EH (cell line): ENCODE measurements around the gene HSPA12A.

Source experiments
- DNase-seq: peaks from one replicate; pipeline ENCODE4 v3.0.0-alpha.2; 2015; ENCODE audit warnings: low read depth

Gene HSPA12A, protein sequence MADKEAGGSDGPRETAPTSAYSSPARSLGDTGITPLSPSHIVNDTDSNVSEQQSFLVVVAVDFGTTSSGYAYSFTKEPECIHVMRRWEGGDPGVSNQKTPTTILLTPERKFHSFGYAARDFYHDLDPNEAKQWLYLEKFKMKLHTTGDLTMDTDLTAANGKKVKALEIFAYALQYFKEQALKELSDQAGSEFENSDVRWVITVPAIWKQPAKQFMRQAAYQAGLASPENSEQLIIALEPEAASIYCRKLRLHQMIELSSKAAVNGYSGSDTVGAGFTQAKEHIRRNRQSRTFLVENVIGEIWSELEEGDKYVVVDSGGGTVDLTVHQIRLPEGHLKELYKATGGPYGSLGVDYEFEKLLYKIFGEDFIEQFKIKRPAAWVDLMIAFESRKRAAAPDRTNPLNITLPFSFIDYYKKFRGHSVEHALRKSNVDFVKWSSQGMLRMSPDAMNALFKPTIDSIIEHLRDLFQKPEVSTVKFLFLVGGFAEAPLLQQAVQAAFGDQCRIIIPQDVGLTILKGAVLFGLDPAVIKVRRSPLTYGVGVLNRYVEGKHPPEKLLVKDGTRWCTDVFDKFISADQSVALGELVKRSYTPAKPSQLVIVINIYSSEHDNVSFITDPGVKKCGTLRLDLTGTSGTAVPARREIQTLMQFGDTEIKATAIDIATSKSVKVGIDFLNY

GRCh38 chr10:116742367-116743265, at the start of gene HSPA12A:
Gene HSPA12A (minus strand): TSS chr10:116742566. CDS start chr10:116742469, 97 bp downstream.
- DNase-seq = peak; percentile 92

GRCh38 chr10:116791241-116791640, 48.9 kb upstream of the HSPA12A start:
- DNase-seq = no peak

DNA sequence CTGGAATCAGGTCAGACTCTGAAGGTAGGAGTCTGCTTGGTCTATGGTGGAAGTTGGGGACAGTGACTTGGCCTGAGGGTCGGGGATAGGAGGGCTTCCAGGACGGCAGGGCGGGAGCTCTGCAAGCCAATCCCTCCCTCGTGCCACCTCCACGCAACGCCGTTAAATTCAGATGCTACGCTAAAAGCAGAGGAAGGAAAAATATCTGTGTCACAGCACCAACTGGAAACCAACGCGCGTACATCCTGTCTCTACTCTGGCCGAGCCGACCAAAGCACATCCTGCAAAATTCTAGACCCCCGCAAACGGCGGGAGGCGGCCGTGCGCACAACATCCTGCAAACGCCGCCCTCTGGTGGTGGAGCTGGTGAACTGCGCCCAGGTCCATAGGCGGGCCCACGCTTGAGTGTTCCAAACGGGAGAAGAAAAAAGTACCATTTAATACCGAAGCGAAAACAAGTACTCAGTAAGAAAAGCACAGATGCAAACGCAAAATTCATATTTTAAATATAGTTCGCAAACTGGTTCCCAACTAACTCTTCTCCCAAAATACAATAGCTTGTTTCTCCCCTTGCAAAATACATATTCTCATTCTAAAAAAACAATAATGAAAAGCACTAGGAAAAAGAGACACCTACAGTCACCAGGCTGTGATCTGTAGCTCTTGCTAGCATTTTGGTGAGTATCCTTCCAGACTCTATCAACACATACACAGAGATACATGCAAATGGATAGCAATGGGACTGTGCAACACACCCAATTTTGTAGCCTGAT, 45.7 kb upstream of the HSPA12A start:
- DNase-seq = peak; percentile 76

DNA sequence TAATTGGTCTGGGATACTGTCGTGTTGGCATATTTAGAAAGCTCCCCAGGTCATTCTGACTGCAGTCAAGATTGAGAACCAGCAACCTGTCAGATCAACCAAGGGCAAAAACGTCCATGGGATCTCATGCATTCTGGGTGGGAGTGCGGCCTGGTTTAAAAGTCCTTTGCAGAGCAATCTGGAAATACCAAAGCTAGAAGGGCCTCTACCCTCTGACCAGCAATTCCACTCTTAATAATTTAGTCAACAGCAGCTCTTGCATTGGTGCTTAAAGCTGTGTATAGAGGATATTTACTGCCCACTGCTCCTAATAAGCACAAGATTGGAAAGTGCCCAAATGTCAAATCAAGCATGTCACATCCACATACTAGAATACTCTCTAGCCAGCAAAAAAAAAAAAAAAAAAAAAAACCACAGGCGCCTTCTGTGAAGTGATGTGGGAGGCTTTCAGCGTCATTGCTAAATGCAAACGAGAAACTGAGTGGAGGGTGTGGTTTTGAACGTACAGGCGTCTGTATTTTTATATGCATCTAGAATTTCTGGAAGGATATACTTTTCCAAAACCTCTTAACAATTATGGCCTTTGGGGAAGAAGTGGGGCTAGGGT, 44.8 kb upstream of the HSPA12A start:
- DNase-seq = no peak

DNA sequence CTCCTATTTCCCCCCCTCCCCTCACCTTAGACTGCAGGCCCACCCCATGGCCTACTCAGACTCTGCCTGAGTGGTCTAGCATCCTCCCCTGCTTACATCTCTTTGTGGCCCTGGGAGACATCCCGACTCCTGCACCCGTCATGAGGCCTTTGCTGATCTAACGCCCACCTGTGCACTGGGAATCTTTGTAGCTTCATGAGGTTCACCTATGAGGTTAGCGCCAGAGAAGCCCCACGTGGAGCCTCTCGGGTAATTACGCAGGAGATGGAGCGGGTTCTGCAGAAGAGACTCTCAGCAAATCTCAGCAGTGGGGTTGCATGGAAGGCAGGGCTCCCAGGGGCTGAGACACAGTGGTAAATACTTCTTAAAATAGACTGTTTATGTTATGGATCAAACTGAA, 43.5 kb upstream of the HSPA12A start:
- DNase-seq = no peak

- no peak for DNase-seq
These were observed 42.9 kb upstream of the HSPA12A start for GRCh38 chr10:116785282-116785681.

DNA sequence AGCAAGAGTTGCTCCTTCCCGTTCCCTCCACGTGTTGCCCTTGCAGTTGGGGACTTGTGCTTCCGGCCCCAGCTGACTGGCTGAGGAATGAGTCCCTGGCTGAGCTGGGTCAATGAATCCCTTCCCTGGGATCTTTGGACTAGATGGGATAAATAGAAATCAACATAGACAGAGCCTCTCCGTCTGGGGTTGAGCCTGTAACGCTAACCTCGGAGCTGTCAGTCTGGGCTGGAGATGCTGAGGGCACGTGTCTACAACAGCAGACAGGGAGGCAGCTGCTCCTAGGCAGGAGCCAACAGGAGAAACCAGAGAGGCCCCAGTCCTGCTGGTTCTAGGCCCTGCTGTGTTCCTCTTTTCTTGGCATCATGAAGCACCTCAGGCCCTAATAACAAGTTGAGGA, 42.3 kb upstream of the HSPA12A start:
- no peak for DNase-seq

DNA sequence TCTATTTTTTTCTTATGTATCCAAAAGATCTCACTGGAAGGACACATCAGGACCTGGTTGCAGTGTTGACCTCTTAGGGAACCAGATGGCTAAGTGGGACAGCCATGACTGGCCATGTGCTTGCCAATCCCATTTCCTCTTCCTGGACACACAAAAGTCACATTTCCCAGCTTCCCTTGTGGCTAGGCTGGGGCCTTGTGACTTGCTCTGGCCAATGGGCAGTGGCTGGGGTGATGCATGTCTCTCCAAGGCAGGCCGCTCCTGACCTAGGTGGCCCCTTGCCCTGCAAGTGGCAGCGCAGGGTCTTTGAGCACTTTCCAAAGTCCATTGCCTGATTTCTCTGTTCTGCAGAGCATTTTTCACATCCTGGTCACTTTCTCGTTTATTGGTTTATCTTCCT, 41.7 kb upstream of the HSPA12A start:
- DNase-seq = no peak

GRCh38 chr10:116783011-116783655, 40.8 kb upstream of the HSPA12A start:
- DNase-seq = no peak

- DNase-seq = no peak
These were observed 39.1 kb upstream of the HSPA12A start for GRCh38 chr10:116781370-116781884.

DNA sequence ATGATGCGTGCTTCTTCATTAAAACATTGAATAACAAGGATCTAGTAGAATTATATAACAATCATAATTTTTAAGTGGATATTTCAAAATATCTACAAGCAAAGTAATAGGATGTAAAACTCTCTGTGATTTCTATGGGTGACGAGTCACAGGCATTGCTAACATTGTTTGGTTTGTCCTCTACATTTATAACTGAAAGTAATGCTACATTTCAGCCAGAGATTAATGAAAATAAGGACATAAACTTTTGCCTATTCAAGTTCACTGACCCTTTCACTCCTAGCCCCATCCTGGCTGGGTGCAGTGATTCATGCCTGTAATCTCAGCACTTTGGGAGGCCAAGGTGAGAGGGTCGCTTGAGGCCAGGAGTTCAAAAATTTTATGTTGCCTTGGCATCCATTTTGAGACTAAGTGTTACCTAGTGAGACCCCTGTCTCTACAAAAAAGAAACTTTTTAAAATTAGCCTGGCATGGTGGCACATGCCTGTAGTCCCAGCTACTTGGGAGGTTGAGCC, 38.4 kb upstream of the HSPA12A start:
- peak; percentile 37 for DNase-seq

DNA sequence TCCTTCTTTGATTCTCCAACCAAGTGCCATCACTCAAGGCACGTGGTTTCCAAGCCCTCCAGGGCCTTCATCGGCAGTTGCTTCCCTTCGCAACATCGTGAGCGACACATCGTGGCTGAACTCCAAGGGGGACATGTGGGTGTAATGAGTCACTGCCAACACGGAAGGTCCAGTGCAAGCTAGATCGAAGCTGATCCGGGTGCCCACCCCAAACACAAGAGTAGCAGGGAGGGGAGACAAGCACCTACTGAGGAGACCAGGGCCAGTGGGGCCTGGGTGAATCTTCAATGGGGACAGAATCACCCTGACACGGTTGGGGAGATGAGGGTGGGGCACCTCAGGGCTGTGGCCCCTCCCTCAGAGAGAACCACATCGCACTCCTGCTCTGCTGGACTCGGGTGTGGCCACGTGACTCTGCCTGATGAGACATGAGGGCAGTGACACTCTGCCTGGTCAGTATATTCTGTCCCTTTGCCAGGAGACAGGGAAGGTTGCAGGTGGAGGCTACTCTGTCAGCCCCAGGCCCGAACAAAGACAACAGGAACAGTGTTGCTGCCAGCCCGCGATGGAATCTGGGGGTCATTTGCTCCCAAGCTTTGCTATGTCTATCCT, 36.8 kb upstream of the HSPA12A start:
- DNase-seq = peak; percentile 24

DNA sequence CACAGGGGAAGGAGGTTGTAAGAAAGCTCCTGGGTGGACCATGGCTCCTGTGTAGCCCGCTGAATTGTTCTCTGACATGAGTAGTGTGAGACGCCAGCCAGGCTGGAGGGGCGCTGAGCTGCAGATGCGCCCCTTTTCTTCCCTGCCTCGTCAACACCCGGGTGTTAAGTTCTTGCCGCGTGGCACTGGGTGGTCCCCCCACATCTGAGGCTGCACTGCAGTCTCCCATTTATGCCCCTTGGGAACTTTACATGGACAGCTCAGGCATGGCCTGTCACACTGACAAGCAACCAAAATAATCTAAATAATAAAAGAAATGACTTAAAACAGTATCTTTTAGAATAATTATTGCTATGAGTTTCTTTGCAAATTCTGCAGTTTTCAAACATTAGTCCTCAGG, 34.6 kb upstream of the HSPA12A start:
- DNase-seq = no peak

- no peak for DNase-seq
These were observed 33.4 kb upstream of the HSPA12A start for GRCh38 chr10:116775488-116776400.

DNA sequence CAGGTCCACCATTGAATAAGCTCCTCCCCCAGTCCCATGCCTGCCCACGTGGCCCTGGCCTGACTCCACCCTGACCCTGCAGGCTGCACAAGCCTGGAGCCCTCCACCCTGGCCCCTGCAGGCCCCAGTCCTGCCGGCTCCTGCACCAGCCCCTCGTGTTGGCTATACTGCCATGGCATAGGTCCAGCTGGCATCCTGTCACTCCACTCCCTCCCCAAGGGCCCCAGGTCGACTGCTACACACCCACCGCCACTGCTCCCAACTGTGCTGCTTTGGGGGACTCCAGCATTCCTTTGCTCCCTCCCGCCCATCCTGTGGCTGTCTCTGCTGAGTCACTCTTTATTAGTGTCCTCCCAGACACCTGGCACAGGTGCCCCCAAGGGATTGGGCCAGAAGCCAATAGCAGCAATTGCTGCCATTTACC, 32.4 kb upstream of the HSPA12A start:
- no peak for DNase-seq

DNA sequence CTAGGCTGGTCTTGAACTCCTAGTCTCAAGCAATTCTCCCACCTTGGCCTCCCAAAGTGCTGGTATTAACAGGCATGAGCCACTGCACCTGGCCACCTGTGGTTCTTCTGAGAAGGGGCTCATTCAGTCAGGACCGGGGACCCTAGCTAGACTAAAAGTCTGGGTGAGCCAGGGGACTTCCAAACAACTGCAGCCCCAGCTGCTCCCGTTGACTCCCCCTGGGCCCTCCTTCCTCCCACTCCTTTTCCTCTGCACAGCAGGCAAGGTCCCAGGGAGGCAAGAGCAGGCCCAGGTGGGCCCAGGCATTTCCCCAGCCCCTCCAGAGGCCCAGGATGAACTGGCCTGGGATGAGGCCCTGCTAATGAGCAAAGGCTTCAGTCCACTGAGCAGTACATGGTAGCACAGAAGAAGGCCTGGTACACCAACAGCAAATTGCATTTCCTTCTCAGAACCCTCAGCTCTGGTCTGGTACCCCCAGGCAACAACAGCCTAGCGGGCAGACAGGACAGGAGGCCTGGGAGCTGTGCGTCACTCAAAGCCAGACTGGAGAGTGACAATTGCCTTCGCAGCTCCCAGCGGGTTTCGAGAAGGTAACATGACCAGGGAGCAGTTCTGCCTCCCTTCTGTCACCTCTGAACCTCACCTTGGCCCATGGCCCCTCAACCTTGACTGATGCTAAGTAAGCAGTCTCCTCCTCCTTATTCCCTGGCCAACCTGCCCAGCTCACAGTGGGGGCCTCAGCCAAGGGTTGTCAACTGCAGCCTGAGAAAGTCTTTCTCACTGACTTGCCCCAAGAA, 30.7 kb upstream of the HSPA12A start:
- no peak for DNase-seq

GRCh38 chr10:116771959-116772585, 29.7 kb upstream of the HSPA12A start:
- no peak for DNase-seq
